Measurements from ENCODE around the gene GNAO1. TPM values are rescaled to one million over a fixed set of nuclear protein-coding genes. Genes with fewer than 3 reads are reported as not detected.

GNAO1 gene
- total and polyA plus RNA-seq, 5 donors, result 69.4 to 163 (median 118) TPM

- intact Hi-C loops (cut with DNase I), result loop anchor here in 1 of 4 donors (10.0 kb wide), 1 partner anchor 214 kb away; no protein-coding TSS in a partner anchor
- H3K4me1 ChIP-seq (ENCODE audit: control insufficient read depth, insufficient read depth, low read length), result peaks cover 40% of the 10 kb centered on the region
- ATAC-seq, result peak in 1 of 2 donors; percentile 12
These were observed 67.5 kb downstream of the GNAO1 start for GRCh38 chr16:56258508-56259424.

GRCh38 chr16:56259425-56259779 is 68.1 kb downstream of the GNAO1 start:
- DNase-seq, result no peak
- WGBS, result 66% methylated on average over 4 of the region's 4 CpGs
- intact Hi-C loops (cut with DNase I), result loop anchor here in 1 of 4 donors (10.0 kb wide), 1 partner anchor 215 kb away; no protein-coding TSS in a partner anchor
- ATAC-seq, result no peak
- Histone ChIP-seq H3K4me1 (ENCODE audit: control insufficient read depth, insufficient read depth, low read length) (peaks cover 45% of the 10 kb centered on the region), H3K27me3 (ENCODE audit: control insufficient read depth, insufficient read depth) (no peaks in the 10 kb centered on the region), H3K4me3 (ENCODE audit: low read length) (no peak overlapping the region), H3K27ac (ENCODE audit: low read length) (peak overlapping the region; percentile 94), H3K9me3 (ENCODE audit: control insufficient read depth, low read length) (no peaks in the 10 kb centered on the region)

More at GRCh38 chr16:56258508-56259424, 67.5 kb downstream of the GNAO1 start:
- H3K27ac ChIP-seq (ENCODE audit: low read length), result peak overlapping the region; percentile 94
- 74% methylated on average over 8 of the region's 8 CpGs for WGBS
- no peaks in the 10 kb centered on the region for H3K9me3 ChIP-seq (ENCODE audit: control insufficient read depth, low read length)
- peak in 1 of 3 donors; percentile 60 for DNase-seq
- H3K27me3 ChIP-seq (ENCODE audit: control insufficient read depth, insufficient read depth), result no peaks in the 10 kb centered on the region
- no peak overlapping the region for H3K4me3 ChIP-seq (ENCODE audit: low read length)

- WGBS, result 68% methylated on average over 13 of the region's 13 CpGs
- H3K27me3 ChIP-seq (ENCODE audit: control insufficient read depth, insufficient read depth), result no peaks in the 10 kb centered on the region
- intact Hi-C loops (cut with DNase I), result loop anchor here in 2 of 4 donors (5.0 to 10.0 kb wide), 2 partner anchors 66 to 68 kb away; partner anchors contain the start of gene GNAO1 (in 2 of the 2)
- no peak overlapping the region for H3K4me3 ChIP-seq (ENCODE audit: low read length)
- no peak for DNase-seq
- no peak for ATAC-seq
- H3K9me3 ChIP-seq (ENCODE audit: control insufficient read depth, low read length), result no peaks in the 10 kb centered on the region
- H3K27ac ChIP-seq (ENCODE audit: low read length), result peak overlapping the region; percentile 94
- H3K4me1 ChIP-seq (ENCODE audit: control insufficient read depth, insufficient read depth, low read length), result peaks cover 48% of the 10 kb centered on the region
These were observed 69.3 kb downstream of the GNAO1 start for GRCh38 chr16:56260378-56261160.

DNA sequence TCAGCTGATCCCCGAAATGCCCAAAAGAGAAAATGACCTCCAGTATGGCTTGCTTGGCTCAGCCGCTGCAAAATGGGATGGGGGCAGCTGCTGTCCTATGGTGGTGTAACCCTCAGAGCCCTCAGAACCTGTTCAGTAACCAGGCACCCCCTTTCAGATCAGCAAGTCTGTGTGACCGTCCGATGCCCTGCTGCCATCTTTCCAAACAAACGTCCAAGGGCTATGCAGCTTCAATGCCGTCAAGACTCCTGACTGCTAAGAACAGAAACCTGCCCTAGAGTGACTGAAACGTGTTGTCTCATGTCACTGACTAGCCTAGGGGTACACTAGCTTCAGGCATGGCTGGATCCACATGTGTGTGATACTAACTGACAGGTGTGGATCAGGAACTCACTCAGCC is 70.4 kb downstream of the GNAO1 start:
- Histone ChIP-seq H3K9me3 (ENCODE audit: control insufficient read depth, low read length) (no peaks in the 10 kb centered on the region), H3K27me3 (ENCODE audit: control insufficient read depth, insufficient read depth) (no peaks in the 10 kb centered on the region), H3K4me3 (ENCODE audit: low read length) (no peak overlapping the region), H3K4me1 (ENCODE audit: control insufficient read depth, insufficient read depth, low read length) (peaks cover 48% of the 10 kb centered on the region), H3K27ac (ENCODE audit: low read length) (peak overlapping the region; percentile 39)
- intact Hi-C loops (cut with DNase I), result loop anchor here in 2 of 4 donors (5.0 to 10.0 kb wide), 2 partner anchors 67 to 69 kb away; partner anchors contain the start of gene GNAO1 (in 2 of the 2)
- DNase-seq, result no peak
- WGBS, result 89% methylated on average over 7 of the region's 7 CpGs
- no peak for ATAC-seq

- ATAC-seq, result no peak
- WGBS, result 54% methylated on average over 5 of the region's 5 CpGs
- Histone ChIP-seq H3K27me3 (ENCODE audit: control insufficient read depth, insufficient read depth) (no peaks in the 10 kb centered on the region), H3K4me3 (ENCODE audit: low read length) (no peak overlapping the region), H3K4me1 (ENCODE audit: control insufficient read depth, insufficient read depth, low read length) (peaks cover 47% of the 10 kb centered on the region), H3K9me3 (ENCODE audit: control insufficient read depth, low read length) (no peaks in the 10 kb centered on the region), H3K27ac (ENCODE audit: low read length) (peak overlapping the region; percentile 39)
- DNase-seq, result no peak
- intact Hi-C loops (cut with DNase I), result loop anchor here in 2 of 4 donors (5.0 to 10.0 kb wide), 2 partner anchors 67 to 70 kb away; partner anchors contain the start of gene GNAO1 (in 2 of the 2)
These were observed 70.9 kb downstream of the GNAO1 start for GRCh38 chr16:56262148-56262547.

DNA sequence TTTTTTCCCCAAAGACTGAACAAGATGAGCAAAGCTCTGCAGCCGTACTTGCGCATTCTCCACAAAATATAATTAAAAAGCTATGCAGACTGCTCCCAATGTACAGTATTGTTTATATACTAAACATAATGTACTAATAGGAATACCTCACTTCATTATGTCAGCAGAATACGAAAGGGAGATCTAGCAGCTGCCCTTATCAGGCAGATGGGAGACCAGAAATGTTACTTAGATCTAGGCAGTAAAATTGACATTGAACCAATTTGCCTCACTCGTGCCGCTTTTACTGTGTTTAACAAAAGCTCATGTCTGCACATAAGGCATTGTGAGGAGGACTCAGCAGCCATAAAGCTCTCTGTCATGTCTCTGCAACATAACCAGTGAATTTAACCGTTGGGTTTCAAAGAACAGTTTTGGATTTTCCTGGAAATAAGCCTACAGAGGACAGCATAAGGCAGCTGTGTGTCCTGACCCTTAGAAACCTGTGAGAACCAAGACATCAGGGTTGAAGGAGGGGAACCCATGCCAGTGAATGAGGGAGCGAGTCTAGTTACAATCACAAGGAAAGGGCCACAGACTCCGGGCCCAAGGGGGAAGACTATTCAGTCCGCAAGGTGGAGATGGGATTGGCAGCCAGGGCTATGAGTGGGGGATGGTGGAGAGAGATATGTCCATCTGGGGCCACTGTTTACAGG is 71.4 kb downstream of the GNAO1 start:
- no peaks in the 10 kb centered on the region for H3K9me3 ChIP-seq (ENCODE audit: control insufficient read depth, low read length)
- ATAC-seq (no peak), DNase-seq (no peak)
- H3K27ac ChIP-seq (ENCODE audit: low read length), result no peak overlapping the region
- H3K4me3 ChIP-seq (ENCODE audit: low read length), result no peak overlapping the region
- H3K27me3 ChIP-seq (ENCODE audit: control insufficient read depth, insufficient read depth), result no peaks in the 10 kb centered on the region
- peaks cover 45% of the 10 kb centered on the region for H3K4me1 ChIP-seq (ENCODE audit: control insufficient read depth, insufficient read depth, low read length)
- intact Hi-C loops (cut with DNase I), result loop anchor here in 2 of 4 donors (5.0 to 10.0 kb wide), 2 partner anchors 68 to 70 kb away; partner anchors contain the start of gene GNAO1 (in 2 of the 2)
- WGBS, result 58% methylated on average over 9 of the region's 9 CpGs

GRCh38 chr16:56263711-56264608 is 72.7 kb downstream of the GNAO1 start:
- no peaks in the 10 kb centered on the region for H3K27me3 ChIP-seq (ENCODE audit: control insufficient read depth, insufficient read depth)
- intact Hi-C loops (cut with DNase I), result loop anchor here in 2 of 4 donors (5.0 to 10.0 kb wide), 2 partner anchors 69 to 72 kb away; partner anchors contain the start of gene GNAO1 (in 2 of the 2)
- peak; percentile 68 to 90 (median 89) for DNase-seq
- ATAC-seq, result peak; percentile 81 to 86
- peaks cover 41% of the 10 kb centered on the region for H3K4me1 ChIP-seq (ENCODE audit: control insufficient read depth, insufficient read depth, low read length)
- H3K9me3 ChIP-seq (ENCODE audit: control insufficient read depth, low read length), result no peaks in the 10 kb centered on the region
- H3K27ac ChIP-seq (ENCODE audit: low read length), result peak overlapping the region; percentile 87
- WGBS, result 45% methylated on average over 11 of the region's 11 CpGs
- no peak overlapping the region for H3K4me3 ChIP-seq (ENCODE audit: low read length)

- no peaks in the 10 kb centered on the region for H3K9me3 ChIP-seq (ENCODE audit: control insufficient read depth, low read length)
- ATAC-seq, result no peak
- H3K27me3 ChIP-seq (ENCODE audit: control insufficient read depth, insufficient read depth), result no peaks in the 10 kb centered on the region
- intact Hi-C loops (cut with DNase I), result loop anchor here in 2 of 4 donors (5.0 to 10.0 kb wide), 2 partner anchors 70 to 72 kb away; partner anchors contain the start of gene GNAO1 (in 2 of the 2)
- 89% methylated on average over 2 of the region's 2 CpGs for WGBS
- H3K4me1 ChIP-seq (ENCODE audit: control insufficient read depth, insufficient read depth, low read length), result peaks cover 38% of the 10 kb centered on the region
- peak overlapping the region; percentile 92 for H3K27ac ChIP-seq (ENCODE audit: low read length)
- H3K4me3 ChIP-seq (ENCODE audit: low read length), result no peak overlapping the region
- DNase-seq, result no peak
These were observed 73.3 kb downstream of the GNAO1 start for GRCh38 chr16:56264609-56264972.

DNA sequence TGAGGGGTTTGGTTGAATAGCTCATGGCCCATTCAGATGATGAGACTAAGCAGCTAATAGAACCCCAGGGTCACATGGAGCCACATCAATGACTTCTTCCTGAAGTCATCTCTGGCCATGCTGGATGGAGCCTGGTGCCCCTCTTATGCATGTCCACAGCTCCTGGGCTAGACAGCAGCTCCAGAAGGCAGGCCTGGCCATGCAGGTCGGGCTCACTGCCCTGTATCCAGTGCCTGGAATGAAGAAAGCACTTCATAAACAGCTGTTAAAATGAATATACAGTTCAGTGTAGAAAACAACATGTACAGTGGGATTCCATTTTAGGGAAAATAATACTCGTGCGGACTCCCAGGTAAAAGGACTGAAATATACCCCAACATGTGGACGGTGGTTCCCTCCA is 73.9 kb downstream of the GNAO1 start:
- Histone ChIP-seq H3K4me1 (ENCODE audit: control insufficient read depth, insufficient read depth, low read length) (peaks cover 38% of the 10 kb centered on the region), H3K9me3 (ENCODE audit: control insufficient read depth, low read length) (no peaks in the 10 kb centered on the region), H3K27me3 (ENCODE audit: control insufficient read depth, insufficient read depth) (no peaks in the 10 kb centered on the region), H3K4me3 (ENCODE audit: low read length) (no peak overlapping the region), H3K27ac (ENCODE audit: low read length) (peak overlapping the region; percentile 92)
- 85% methylated on average over 4 of the region's 4 CpGs for WGBS
- ATAC-seq, result no peak
- intact Hi-C loops (cut with DNase I), result loop anchor here in 1 of 4 donors (10.0 kb wide), 1 partner anchor 70 kb away; the partner anchor contains the start of gene GNAO1
- no peak for DNase-seq

Data from right cardiac atrium (tissue), 5 donors.